K562 (cell line): Measurements from ENCODE around the gene SPAG7. TPM values are rescaled to one million over a fixed set of nuclear protein-coding genes. Genes with fewer than 3 reads are reported as not detected.

ENCODE experiments used
- CBX5 ChIP-seq: IDR thresholded peaks from 2 replicates; pipeline ENCODE4 v1.6.1; 2014; ENCODE audit warnings: low read depth, borderline replicate concordance
- CXXC5 ChIP-seq: fragments of 250-450 bp; sonication (Bioruptor Pico); IDR thresholded peaks from 2 replicates; pipeline ENCODE4 v1.8.0; 2022; ENCODE audit warnings: inconsistent platforms, mild to moderate bottlenecking, moderate library complexity
- ETV5 ChIP-seq: sonication (generic); formaldehyde crosslinking; IDR thresholded peaks from 2 replicates; pipeline ENCODE4 v1.4.0; 2020; ENCODE audit warnings: low read depth, mild to moderate bottlenecking, missing genetic modification reagents
- ETV6 ChIP-seq, 3 experiments: fragments of 150-350 bp in 1 of 3; sonication (generic) in 1 of 3; formaldehyde crosslinking in 1 of 3; IDR thresholded peaks; 2 replicates each; pipeline versions ENCODE4 v1.6.1 to v1.8.0; 2014 to 2022; ENCODE audit warnings: borderline replicate concordance in 2 of 3, low read depth in 2 of 3, antibody characterized with exemption in 1 of 3, low read length in 1 of 3, mild to moderate bottlenecking in 1 of 3, missing genetic modification reagents in 1 of 3
- GATAD2A ChIP-seq: fragments of 450-650 bp; IDR thresholded peaks from 2 replicates; pipeline ENCODE4 v1.6.1; 2017
- JUN ChIP-seq, 2 experiments: sonication (generic) in 1 of 2; formaldehyde crosslinking in 1 of 2; IDR thresholded peaks; 2 replicates each; pipeline versions ENCODE4 v1.6.1 to v1.8.0; 2012 to 2022; ENCODE audit warnings: borderline replicate concordance in 2 of 2, mild to moderate bottlenecking in 2 of 2, improper control_type of control experiment in 1 of 2, low read depth in 1 of 2, low read length in 1 of 2, missing genetic modification reagents in 1 of 2
- KDM1A ChIP-seq, 2 experiments: fragments of 450-650 bp; IDR thresholded peaks; 2 replicates each; pipeline ENCODE4 v1.6.1; 2016; ENCODE audit warnings: mild to moderate bottlenecking in 2 of 2
- L3MBTL2 ChIP-seq: fragments of 450-650 bp; IDR thresholded peaks from 2 replicates; pipeline ENCODE4 v1.6.1; 2016; ENCODE audit warnings: mild to moderate bottlenecking, moderate library complexity
- MTA2 ChIP-seq: fragments of 450-650 bp; IDR thresholded peaks from 2 replicates; pipeline ENCODE4 v1.6.1; 2016; ENCODE audit warnings: low read depth
- NFATC3 ChIP-seq: fragments of 450-650 bp; IDR thresholded peaks from 2 replicates; pipeline ENCODE4 v1.6.1; 2017; ENCODE audit warnings: mild to moderate bottlenecking
- PCBP1 ChIP-seq: fragments of 200-400 bp; formaldehyde crosslinking; IDR thresholded peaks from 2 replicates; pipeline ENCODE4 v1.6.1; 2018; ENCODE audit warnings: mild to moderate bottlenecking, low read depth, low read length; ENCODE audit not compliant: poor library complexity, severe bottlenecking
- PHF21A ChIP-seq: fragments of 450-650 bp; IDR thresholded peaks from 2 replicates; pipeline ENCODE4 v1.6.1; 2017; ENCODE audit warnings: low read depth, borderline replicate concordance
- POLR2G ChIP-seq: fragments of 200-400 bp; formaldehyde crosslinking; IDR thresholded peaks from 2 replicates; pipeline ENCODE4 v1.6.1; 2017; ENCODE audit warnings: low read depth, mild to moderate bottlenecking, antibody characterized with exemption, low read length, moderate library complexity
- RFX7 ChIP-seq: fragments of 250-450 bp; sonication (Bioruptor Pico); IDR thresholded peaks from 2 replicates; pipeline ENCODE4 v1.5.1; 2021; ENCODE audit warnings: mild to moderate bottlenecking
- SIN3A ChIP-seq, 2 experiments: fragments of 150-350 bp in 1 of 2; IDR thresholded peaks; 2 replicates each; pipeline ENCODE4 v1.6.1; 2011 to 2016; ENCODE audit warnings: borderline replicate concordance in 2 of 2, low read depth in 2 of 2, low read length in 2 of 2, mild to moderate bottlenecking in 2 of 2, moderate library complexity in 2 of 2; ENCODE audit not compliant: control insufficient read depth in 1 of 2
- polyA plus RNA-seq, 8 experiments: library from polyadenylated mRNA; depleted of rRNA in 4 of 8; stranded (reverse) in 5 of 8; unstranded in 3 of 8; fragments of >200 nt; fragmentation: Nextera tagmentation in 2 of 8; fragmentation: Illumina TruSeq in 1 of 8; extraction: Ambion mirVana in 2 of 8; extraction: Trizol in 1 of 8; gene quantifications; 2 replicates each; pipeline versions ENCODE4 v1.2.1 to v1.2.3, GENCODE V29; 2011 to 2014; ENCODE audit warnings: inconsistent platforms in 1 of 8, missing spikeins in 1 of 8
- total RNA-seq, 7 experiments: library from RNA; depleted of rRNA in 6 of 7; stranded (reverse); fragments of >200 nt in 6 of 7; fragmentation: Illumina TruSeq in 2 of 7; extraction: Trizol in 2 of 7; gene quantifications; 2 replicates each; pipeline versions ENCODE4 v1.2.1 to v1.2.3, GENCODE V29; 2011 to 2021; ENCODE audit warnings: low replicate concordance in 1 of 7
- TF ChIP-seq, protein P1 (sequence below): sonication (generic); formaldehyde crosslinking; IDR thresholded peaks from 2 replicates; pipeline ENCODE4 v1.8.0; 2022; ENCODE audit warnings: mild to moderate bottlenecking, missing genetic modification reagents
- TF ChIP-seq, protein P2 (sequence below): sonication (generic); formaldehyde crosslinking; IDR thresholded peaks from 2 replicates; pipeline ENCODE4 v1.9.0; 2022; ENCODE audit warnings: mild to moderate bottlenecking, missing genetic modification reagents
- TF ChIP-seq, protein P3 (sequence below): sonication (generic); formaldehyde crosslinking; IDR thresholded peaks from 2 replicates; pipeline ENCODE4 v1.8.1; 2023; ENCODE audit warnings: missing genetic modification reagents, mild to moderate bottlenecking, borderline replicate concordance
- TF ChIP-seq, protein P4 (sequence below): fragments of 450-650 bp; IDR thresholded peaks from 2 replicates; pipeline ENCODE4 v1.6.1; 2016; ENCODE audit warnings: low read depth, mild to moderate bottlenecking, moderate library complexity

The SPAG7 gene
- total and polyA plus RNA-seq, 9 of the 15 experiments (the other 6 are each of a cell fraction or from before 2014, with no cell fraction given): 5.6 to 53.5 (median 36.3) TPM

DNA sequence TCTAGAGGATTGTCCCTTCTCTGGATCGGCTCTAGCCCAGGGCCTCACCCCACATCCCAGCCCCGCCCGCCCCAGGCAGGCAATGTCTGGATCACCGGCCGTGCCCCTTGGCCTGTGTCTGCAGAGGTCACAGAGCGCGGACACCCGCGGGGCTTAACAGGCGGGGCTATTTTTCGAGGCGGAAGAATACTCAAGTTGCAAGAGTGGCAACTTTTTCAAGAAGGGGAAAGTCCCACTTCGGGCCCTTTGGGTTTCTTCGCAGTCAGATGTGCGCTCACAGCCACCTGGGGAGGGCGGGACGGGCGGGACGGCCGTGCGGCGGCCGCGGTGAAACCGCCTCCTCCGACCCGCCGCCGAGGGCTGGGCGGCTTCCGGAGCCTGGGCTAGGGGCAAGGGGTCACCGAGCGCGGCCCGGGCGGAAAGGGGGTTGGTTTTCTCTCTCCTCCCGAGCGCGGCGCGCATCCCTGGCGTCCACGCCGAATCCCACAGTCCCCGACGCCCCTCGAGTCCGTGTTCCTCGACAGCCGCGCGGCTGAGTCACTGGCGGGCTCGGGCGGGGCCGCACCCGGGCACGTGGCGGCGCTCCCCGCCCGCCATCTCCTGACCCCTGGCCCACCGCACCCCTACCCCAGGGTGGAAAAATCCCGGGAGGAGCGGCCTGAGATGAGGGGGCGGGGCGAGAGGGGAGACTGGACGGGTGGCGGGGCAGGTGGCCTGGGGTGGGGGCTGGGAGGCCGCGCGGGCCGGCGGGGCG lies 18.1 kb downstream of the SPAG7 start (continued):
- TF ChIP-seq L3MBTL2 (peak; percentile 88), NFATC3 (no peak), GATAD2A (peak; percentile 16; the same call in 1 of the 2 replicates), POLR2G (peak; percentile 74), CBX5 (no peak), MTA2 (no peak), ETV5 (CRISPR knock-in tag) (peak; percentile 37), JUN (IDR thresholded peaks at IDR 0.05; ENCODE audit: borderline replicate concordance, low read depth, low read length) (peak; percentile 22; the same call in 1 of the 2 replicates), JUN (CRISPR knock-in tag; IDR thresholded peaks at IDR 0.05; ENCODE audit: borderline replicate concordance) (no peak), KDM1A (IDR thresholded peaks at IDR 0.05) (peak in 1 of 2 experiments; percentile 16; a peak in 1 of 4 replicates), PHF21A (no peak), ETV6 (IDR thresholded peaks at IDR 0.05; ENCODE audit: borderline replicate concordance in 1 of 2, low read depth in 2 of 2, low read length in 1 of 2) (no peak), ETV6 (CRISPR knock-in tag; IDR thresholded peaks at IDR 0.05; ENCODE audit: borderline replicate concordance) (no peak), SIN3A (IDR thresholded peaks at IDR 0.05; ENCODE audit: borderline replicate concordance in 2 of 2, control insufficient read depth in 1 of 2, low read depth in 2 of 2, low read length in 2 of 2) (peak in 1 of 2 experiments; percentile 5; a peak in 1 of 4 replicates), RFX7 (CRISPR knock-in tag) (no peak), CXXC5 (CRISPR knock-in tag) (peak; percentile 56), PCBP1 (peak; percentile 69)
- TF ChIP-seq, protein P1, sequence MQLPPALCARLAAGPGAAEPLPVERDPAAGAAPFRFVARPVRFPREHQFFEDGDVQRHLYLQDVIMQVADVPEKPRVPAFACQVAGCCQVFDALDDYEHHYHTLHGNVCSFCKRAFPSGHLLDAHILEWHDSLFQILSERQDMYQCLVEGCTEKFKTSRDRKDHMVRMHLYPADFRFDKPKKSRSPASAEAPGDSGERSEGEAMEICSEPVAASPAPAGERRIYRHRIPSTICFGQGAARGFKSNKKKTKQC (CRISPR knock-in tag): 0 out of 2 replicates have a peak, but pooled peaks have one; percentile 31
- TF ChIP-seq, protein P2, sequence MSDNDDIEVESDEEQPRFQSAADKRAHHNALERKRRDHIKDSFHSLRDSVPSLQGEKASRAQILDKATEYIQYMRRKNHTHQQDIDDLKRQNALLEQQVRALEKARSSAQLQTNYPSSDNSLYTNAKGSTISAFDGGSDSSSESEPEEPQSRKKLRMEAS (CRISPR knock-in tag): peak; percentile 87
- TF ChIP-seq, protein P3, sequence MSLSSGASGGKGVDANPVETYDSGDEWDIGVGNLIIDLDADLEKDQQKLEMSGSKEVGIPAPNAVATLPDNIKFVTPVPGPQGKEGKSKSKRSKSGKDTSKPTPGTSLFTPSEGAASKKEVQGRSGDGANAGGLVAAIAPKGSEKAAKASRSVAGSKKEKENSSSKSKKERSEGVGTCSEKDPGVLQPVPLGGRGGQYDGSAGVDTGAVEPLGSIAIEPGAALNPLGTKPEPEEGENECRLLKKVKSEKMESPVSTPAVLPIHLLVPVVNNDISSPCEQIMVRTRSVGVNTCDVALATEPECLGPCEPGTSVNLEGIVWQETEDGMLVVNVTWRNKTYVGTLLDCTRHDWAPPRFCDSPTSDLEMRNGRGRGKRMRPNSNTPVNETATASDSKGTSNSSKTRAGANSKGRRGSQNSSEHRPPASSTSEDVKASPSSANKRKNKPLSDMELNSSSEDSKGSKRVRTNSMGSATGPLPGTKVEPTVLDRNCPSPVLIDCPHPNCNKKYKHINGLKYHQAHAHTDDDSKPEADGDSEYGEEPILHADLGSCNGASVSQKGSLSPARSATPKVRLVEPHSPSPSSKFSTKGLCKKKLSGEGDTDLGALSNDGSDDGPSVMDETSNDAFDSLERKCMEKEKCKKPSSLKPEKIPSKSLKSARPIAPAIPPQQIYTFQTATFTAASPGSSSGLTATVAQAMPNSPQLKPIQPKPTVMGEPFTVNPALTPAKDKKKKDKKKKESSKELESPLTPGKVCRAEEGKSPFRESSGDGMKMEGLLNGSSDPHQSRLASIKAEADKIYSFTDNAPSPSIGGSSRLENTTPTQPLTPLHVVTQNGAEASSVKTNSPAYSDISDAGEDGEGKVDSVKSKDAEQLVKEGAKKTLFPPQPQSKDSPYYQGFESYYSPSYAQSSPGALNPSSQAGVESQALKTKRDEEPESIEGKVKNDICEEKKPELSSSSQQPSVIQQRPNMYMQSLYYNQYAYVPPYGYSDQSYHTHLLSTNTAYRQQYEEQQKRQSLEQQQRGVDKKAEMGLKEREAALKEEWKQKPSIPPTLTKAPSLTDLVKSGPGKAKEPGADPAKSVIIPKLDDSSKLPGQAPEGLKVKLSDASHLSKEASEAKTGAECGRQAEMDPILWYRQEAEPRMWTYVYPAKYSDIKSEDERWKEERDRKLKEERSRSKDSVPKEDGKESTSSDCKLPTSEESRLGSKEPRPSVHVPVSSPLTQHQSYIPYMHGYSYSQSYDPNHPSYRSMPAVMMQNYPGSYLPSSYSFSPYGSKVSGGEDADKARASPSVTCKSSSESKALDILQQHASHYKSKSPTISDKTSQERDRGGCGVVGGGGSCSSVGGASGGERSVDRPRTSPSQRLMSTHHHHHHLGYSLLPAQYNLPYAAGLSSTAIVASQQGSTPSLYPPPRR: no peak
- TF ChIP-seq, protein P4, sequence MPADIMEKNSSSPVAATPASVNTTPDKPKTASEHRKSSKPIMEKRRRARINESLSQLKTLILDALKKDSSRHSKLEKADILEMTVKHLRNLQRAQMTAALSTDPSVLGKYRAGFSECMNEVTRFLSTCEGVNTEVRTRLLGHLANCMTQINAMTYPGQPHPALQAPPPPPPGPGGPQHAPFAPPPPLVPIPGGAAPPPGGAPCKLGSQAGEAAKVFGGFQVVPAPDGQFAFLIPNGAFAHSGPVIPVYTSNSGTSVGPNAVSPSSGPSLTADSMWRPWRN: no peak
